GM12892 (cell line): Measurements from ENCODE around the gene ZBTB6.

Source experiments
- POLR2A ChIP-seq: IDR thresholded peaks from 2 replicates; pipeline ENCODE4 v1.6.1; 2011; ENCODE audit warnings: low read depth, low read length, control low read depth
- TAF1 ChIP-seq: IDR thresholded peaks from 2 replicates; pipeline ENCODE4 v1.6.1; 2011; ENCODE audit warnings: low read depth, mild to moderate bottlenecking, control low read depth, low read length, borderline replicate concordance

DNA sequence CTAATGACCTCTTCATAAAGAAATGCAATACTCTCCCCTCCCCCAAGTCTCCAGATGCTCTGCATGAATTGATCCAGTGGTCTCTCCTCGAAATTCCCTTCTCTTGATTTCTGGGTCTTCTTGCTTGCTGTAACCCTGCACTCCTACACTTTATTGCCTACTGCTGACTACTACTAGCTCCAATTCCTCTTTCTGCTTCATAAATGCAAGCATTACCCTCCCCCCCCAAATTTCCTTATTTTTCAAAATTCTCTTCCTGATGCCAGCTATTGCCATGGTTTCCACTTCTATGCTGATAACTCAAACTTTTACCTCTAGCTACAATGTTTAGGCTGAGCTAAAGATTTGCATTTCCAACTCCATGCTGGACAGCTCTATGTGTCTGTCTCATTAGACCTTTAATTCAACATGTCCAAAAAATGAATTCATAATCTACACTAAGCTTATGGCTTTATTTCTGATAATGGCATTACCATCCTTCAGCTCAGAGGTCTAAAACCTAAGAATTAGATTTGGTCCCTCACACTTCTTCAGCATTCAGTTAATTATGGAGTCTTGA lies 16.8 kb upstream of the ZBTB6 start:
- no peak for TF ChIP-seq POLR2A
- no peak for TF ChIP-seq TAF1
